HepG2 (cell line): ENCODE measurements around the gene UBL7. TPM values are rescaled to one million over a fixed set of nuclear protein-coding genes. Genes with fewer than 3 reads are reported as not detected.

Source experiments
- AKAP8 ChIP-seq: sonication (generic); formaldehyde crosslinking; IDR thresholded peaks from 2 replicates; pipeline ENCODE4 v1.5.1; 2020; ENCODE audit warnings: mild to moderate bottlenecking, missing genetic modification reagents
- CEBPG ChIP-seq: IDR thresholded peaks from 2 replicates; pipeline ENCODE4 v1.6.1; 2016
- FOSL1 ChIP-seq: sonication (generic); formaldehyde crosslinking; IDR thresholded peaks from 2 replicates; pipeline ENCODE4 v1.9.0; 2021; ENCODE audit warnings: missing genetic modification reagents, borderline replicate concordance
- FOXK1 ChIP-seq: sonication (generic); formaldehyde crosslinking; IDR thresholded peaks from 2 replicates; pipeline ENCODE4 v1.4.0; 2020; ENCODE audit warnings: low read depth, missing genetic modification reagents, borderline replicate concordance
- HNRNPL ChIP-seq: fragments of 200-400 bp; formaldehyde crosslinking; IDR thresholded peaks from 2 replicates; pipeline ENCODE4 v1.6.1; 2017; ENCODE audit warnings: mild to moderate bottlenecking, low read depth, low read length
- ISX ChIP-seq: sonication (generic); formaldehyde crosslinking; conservative IDR thresholded peaks from 2 replicates; pipeline ENCODE4 v1.5.0; 2020; ENCODE audit warnings: missing genetic modification reagents
- NR2F1 ChIP-seq, 2 experiments: fragments of 450-650 bp in 1 of 2; formaldehyde crosslinking in 1 of 2; IDR thresholded peaks; 2 replicates each; pipeline versions ENCODE4 v1.5.0 to v1.6.1; 2016 to 2020; ENCODE audit warnings: mild to moderate bottlenecking in 1 of 2, missing compliant biosample characterization in 1 of 2, missing genetic modification reagents in 1 of 2, moderate library complexity in 1 of 2
- PLRG1 ChIP-seq: fragments of 450-650 bp; conservative IDR thresholded peaks from 2 replicates; pipeline ENCODE4 v1.6.1; 2016
- RARG ChIP-seq: sonication (generic); formaldehyde crosslinking; IDR thresholded peaks from 2 replicates; pipeline ENCODE4 v1.4.0; 2020; ENCODE audit warnings: low read depth, mild to moderate bottlenecking, missing genetic modification reagents
- RBM39 ChIP-seq: fragments of 200-400 bp; formaldehyde crosslinking; IDR thresholded peaks from one replicate; pipeline ENCODE4 v1.6.1; 2018; ENCODE audit warnings: antibody characterized with exemption, mild to moderate bottlenecking, low read depth, low read length; ENCODE audit not compliant: poor library complexity, severe bottlenecking
- SAP130 ChIP-seq: IDR thresholded peaks from 2 replicates; pipeline ENCODE4 v1.6.1; 2016; ENCODE audit warnings: low read depth
- SKI ChIP-seq: fragments of 450-650 bp; IDR thresholded peaks from one replicate; pipeline ENCODE4 v1.6.1; 2018; ENCODE audit warnings: mild to moderate bottlenecking; ENCODE audit not compliant: partially characterized antibody
- SRF ChIP-seq: IDR thresholded peaks from 2 replicates; pipeline ENCODE4 v1.6.1; 2011; ENCODE audit warnings: mild to moderate bottlenecking, low read depth, low read length, moderate library complexity
- SSRP1 ChIP-seq: IDR thresholded peaks from 2 replicates; pipeline ENCODE4 v1.6.1; 2016; ENCODE audit warnings: control low read depth
- TBX2 ChIP-seq: sonication (generic); formaldehyde crosslinking; IDR thresholded peaks from 2 replicates; pipeline ENCODE4 v1.5.0; 2020; ENCODE audit warnings: missing genetic modification reagents, mild to moderate bottlenecking, borderline replicate concordance
- TCF7L2 ChIP-seq: IDR thresholded peaks from 2 replicates; pipeline ENCODE4 v1.6.1; 2011; ENCODE audit warnings: mild to moderate bottlenecking, low read depth, low read length, moderate library complexity
- XBP1 ChIP-seq: sonication (generic); formaldehyde crosslinking; IDR thresholded peaks from 2 replicates; pipeline ENCODE4 v1.5.0; 2020; ENCODE audit warnings: missing genetic modification reagents
- YEATS2 ChIP-seq: sonication (generic); formaldehyde crosslinking; IDR thresholded peaks from 2 replicates; pipeline ENCODE4 v1.4.0; 2020; ENCODE audit warnings: missing genetic modification reagents, borderline replicate concordance
- YEATS4 ChIP-seq: sonication (generic); formaldehyde crosslinking; IDR thresholded peaks from 2 replicates; pipeline ENCODE4 v1.4.0; 2020; ENCODE audit warnings: missing genetic modification reagents, borderline replicate concordance
- ZFP36 ChIP-seq: fragments of 150-350 bp; IDR thresholded peaks from 2 replicates; pipeline ENCODE4 v1.6.1; 2018; ENCODE audit warnings: borderline replicate concordance, low read length, low read depth; ENCODE audit not compliant: partially characterized antibody
- ZMYM4 ChIP-seq: sonication (generic); formaldehyde crosslinking; IDR thresholded peaks from 2 replicates; pipeline ENCODE4 v1.8.1; 2023; ENCODE audit warnings: mild to moderate bottlenecking, missing genetic modification reagents
- ZNF3 ChIP-seq: IDR thresholded peaks from 2 replicates; pipeline ENCODE4 v1.7.0; 2017; ENCODE audit warnings: inconsistent platforms
- ZNF33B ChIP-seq: sonication (generic); formaldehyde crosslinking; IDR thresholded peaks from 2 replicates; pipeline ENCODE4 v1.5.1; 2020; ENCODE audit warnings: mild to moderate bottlenecking, missing genetic modification reagents
- ZNF510 ChIP-seq: sonication (generic); formaldehyde crosslinking; IDR thresholded peaks from 2 replicates; pipeline ENCODE4 v1.4.0; 2020; ENCODE audit warnings: low read depth, mild to moderate bottlenecking, missing genetic modification reagents
- ZNF670 ChIP-seq: sonication (generic); formaldehyde crosslinking; IDR thresholded peaks from 2 replicates; pipeline ENCODE4 v1.8.0; 2022; ENCODE audit warnings: mild to moderate bottlenecking, missing genetic modification reagents, borderline replicate concordance
- polyA plus RNA-seq, 8 experiments: library from polyadenylated mRNA; depleted of rRNA in 3 of 8; stranded (reverse) in 7 of 8; unstranded in 1 of 8; fragments of >200 nt; fragmentation: Illumina TruSeq in 4 of 8; extraction: Trizol in 4 of 8; gene quantifications; 2 replicates each; pipeline versions ENCODE4 v1.2.1 to v1.2.3, GENCODE V29; 2011 to 2016; ENCODE audit warnings: low read depth in 4 of 8, missing spikeins in 1 of 8, mixed read lengths in 1 of 8; ENCODE audit not compliant: insufficient read depth in 1 of 8
- total RNA-seq, 5 experiments: library from RNA; depleted of rRNA; stranded (reverse); fragments of >200 nt; fragmentation: Illumina TruSeq; extraction: Trizol; gene quantifications; 2 replicates each; pipeline ENCODE4 v1.2.3, GENCODE V29; 2016; ENCODE audit warnings: low read depth in 1 of 5
- TF ChIP-seq, protein P1 (sequence below): sonication (generic); formaldehyde crosslinking; IDR thresholded peaks from 2 replicates; pipeline ENCODE4 v1.5.1; 2020; ENCODE audit warnings: mild to moderate bottlenecking, missing genetic modification reagents, moderate library complexity
- TF ChIP-seq, protein P2 (sequence below): sonication (generic); formaldehyde crosslinking; IDR thresholded peaks from 2 replicates; pipeline ENCODE4 v1.5.0; 2020; ENCODE audit warnings: missing genetic modification reagents, mild to moderate bottlenecking, borderline replicate concordance

UBL7 gene
- total and polyA plus RNA-seq, 2 of the 13 experiments (the other 11 are each of a cell fraction or from before 2014, with no cell fraction given): 55.0 to 63.5 TPM

DNA sequence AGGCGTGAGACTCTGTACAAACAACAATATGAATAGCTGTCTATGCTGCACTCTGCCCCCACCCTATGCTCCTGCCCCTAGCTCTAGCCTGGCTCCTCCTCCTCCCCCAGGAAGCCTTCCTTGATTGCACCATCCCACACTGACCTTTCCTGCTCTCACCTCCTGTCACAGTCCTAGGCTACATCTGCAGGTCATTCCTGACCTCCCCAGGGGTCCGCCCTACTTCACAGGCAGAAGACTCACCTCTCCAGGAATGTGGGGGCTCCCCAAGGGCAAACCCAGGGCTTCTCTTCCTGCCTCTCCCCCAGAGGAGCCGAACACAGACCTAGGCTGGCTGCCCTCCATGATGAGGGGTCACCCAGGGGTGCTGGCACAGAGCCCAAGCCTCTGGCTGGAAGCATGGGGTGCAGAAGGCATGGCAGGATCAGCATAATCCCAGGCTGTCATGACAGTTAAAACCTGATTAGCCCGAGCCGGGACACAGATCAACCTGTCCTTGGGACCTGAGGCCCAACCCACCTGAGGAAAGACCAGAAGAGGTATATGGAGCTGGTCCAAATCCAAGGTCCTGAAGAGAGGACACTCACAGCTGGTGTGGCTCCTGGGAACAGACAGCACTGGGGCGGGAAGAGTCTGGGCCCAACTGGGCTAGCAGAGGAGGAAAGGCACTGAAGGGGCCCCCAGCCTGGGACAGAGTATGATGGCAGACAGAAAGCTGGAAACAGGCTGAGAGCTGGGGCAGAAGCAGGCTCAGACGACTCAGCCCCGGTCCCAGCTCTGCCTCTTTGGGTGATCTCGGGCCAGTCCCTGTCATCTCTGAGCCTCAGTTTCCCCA, 33.1 kb downstream of the UBL7 start (continued):
- TF ChIP-seq FOSL1 (CRISPR knock-in tag): no peak
- TF ChIP-seq ZNF510 (CRISPR knock-in tag): no peak
- no peak for TF ChIP-seq ZNF33B (CRISPR knock-in tag)
- TF ChIP-seq HNRNPL: no peak
- no peak for TF ChIP-seq TCF7L2
- TF ChIP-seq, protein P1, sequence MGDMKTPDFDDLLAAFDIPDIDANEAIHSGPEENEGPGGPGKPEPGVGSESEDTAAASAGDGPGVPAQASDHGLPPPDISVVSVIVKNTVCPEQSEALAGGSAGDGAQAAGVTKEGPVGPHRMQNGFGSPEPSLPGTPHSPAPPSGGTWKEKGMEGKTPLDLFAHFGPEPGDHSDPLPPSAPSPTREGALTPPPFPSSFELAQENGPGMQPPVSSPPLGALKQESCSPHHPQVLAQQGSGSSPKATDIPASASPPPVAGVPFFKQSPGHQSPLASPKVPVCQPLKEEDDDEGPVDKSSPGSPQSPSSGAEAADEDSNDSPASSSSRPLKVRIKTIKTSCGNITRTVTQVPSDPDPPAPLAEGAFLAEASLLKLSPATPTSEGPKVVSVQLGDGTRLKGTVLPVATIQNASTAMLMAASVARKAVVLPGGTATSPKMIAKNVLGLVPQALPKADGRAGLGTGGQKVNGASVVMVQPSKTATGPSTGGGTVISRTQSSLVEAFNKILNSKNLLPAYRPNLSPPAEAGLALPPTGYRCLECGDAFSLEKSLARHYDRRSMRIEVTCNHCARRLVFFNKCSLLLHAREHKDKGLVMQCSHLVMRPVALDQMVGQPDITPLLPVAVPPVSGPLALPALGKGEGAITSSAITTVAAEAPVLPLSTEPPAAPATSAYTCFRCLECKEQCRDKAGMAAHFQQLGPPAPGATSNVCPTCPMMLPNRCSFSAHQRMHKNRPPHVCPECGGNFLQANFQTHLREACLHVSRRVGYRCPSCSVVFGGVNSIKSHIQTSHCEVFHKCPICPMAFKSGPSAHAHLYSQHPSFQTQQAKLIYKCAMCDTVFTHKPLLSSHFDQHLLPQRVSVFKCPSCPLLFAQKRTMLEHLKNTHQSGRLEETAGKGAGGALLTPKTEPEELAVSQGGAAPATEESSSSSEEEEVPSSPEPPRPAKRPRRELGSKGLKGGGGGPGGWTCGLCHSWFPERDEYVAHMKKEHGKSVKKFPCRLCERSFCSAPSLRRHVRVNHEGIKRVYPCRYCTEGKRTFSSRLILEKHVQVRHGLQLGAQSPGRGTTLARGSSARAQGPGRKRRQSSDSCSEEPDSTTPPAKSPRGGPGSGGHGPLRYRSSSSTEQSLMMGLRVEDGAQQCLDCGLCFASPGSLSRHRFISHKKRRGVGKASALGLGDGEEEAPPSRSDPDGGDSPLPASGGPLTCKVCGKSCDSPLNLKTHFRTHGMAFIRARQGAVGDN (CRISPR knock-in tag): 0 out of 2 replicates have a peak, but pooled peaks have one; percentile 6
- no peak for TF ChIP-seq RBM39
- TF ChIP-seq CEBPG (CRISPR knock-in tag): peak; percentile 63
- peak; percentile 97 for TF ChIP-seq ZFP36
- no peak for TF ChIP-seq ZNF670 (CRISPR knock-in tag)
- TF ChIP-seq SKI: no peak
- no peak for TF ChIP-seq SAP130 (CRISPR knock-in tag)
- no peak for TF ChIP-seq YEATS2 (CRISPR knock-in tag)
- no peak for TF ChIP-seq RARG (CRISPR knock-in tag)
- TF ChIP-seq SRF: no peak
- no peak for TF ChIP-seq PLRG1
- TF ChIP-seq ISX (CRISPR knock-in tag): no peak
- TF ChIP-seq YEATS4 (CRISPR knock-in tag): no peak
- no peak for TF ChIP-seq NR2F1 (CRISPR knock-in tag; IDR thresholded peaks at IDR 0.05)
- 0 out of 2 replicates have a peak, but pooled peaks have one; percentile 17 for TF ChIP-seq TBX2 (CRISPR knock-in tag)
- 0 out of 2 replicates have a peak, but pooled peaks have one; percentile 24 for TF ChIP-seq ZMYM4 (CRISPR knock-in tag)
- no peak for TF ChIP-seq SSRP1 (CRISPR knock-in tag)
- TF ChIP-seq FOXK1 (CRISPR knock-in tag): no peak
- no peak for TF ChIP-seq ZNF3 (CRISPR knock-in tag)
- no peak for TF ChIP-seq XBP1
- TF ChIP-seq, protein P2, sequence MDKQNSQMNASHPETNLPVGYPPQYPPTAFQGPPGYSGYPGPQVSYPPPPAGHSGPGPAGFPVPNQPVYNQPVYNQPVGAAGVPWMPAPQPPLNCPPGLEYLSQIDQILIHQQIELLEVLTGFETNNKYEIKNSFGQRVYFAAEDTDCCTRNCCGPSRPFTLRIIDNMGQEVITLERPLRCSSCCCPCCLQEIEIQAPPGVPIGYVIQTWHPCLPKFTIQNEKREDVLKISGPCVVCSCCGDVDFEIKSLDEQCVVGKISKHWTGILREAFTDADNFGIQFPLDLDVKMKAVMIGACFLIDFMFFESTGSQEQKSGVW (CRISPR knock-in tag): no peak
- no peak for TF ChIP-seq AKAP8 (CRISPR knock-in tag)
